Keratinocyte (primary cell): ENCODE results near the gene RPL18A.

ENCODE experiments used
- CTCF ChIP-seq, 3 experiments: IDR thresholded peaks in 1 of 3; conservative IDR thresholded peaks in 1 of 3; optimal IDR thresholded peaks in 1 of 3; 2 replicates in 2 of 3; 3 replicates in 1 of 3; pipeline versions ENCODE3 to v1.5.1; 2011; ENCODE audit warnings: low read length in 3 of 3, mild to moderate bottlenecking in 3 of 3, moderate library complexity in 2 of 3, control low read depth in 1 of 3, inconsistent platforms in 1 of 3; ENCODE audit not compliant: insufficient read depth in 2 of 3; ENCODE audit errors: extremely low read depth in 1 of 3
- EZH2 ChIP-seq: IDR thresholded peaks from one replicate; pipeline ENCODE4 v1.6.1; 2012; ENCODE audit warnings: inconsistent platforms, mild to moderate bottlenecking, low read length, moderate library complexity

GRCh38 chr19:17866312-17866963, 6.7 kb downstream of the RPL18A start:
- TF ChIP-seq CTCF (optimal IDR thresholded peaks at IDR 0.05 in 1 of 3, IDR thresholded peaks at IDR 0.05 in 1 of 3, conservative IDR thresholded peaks at IDR 0.05 in 1 of 3; ENCODE audit: extremely low read depth in 1 of 3, insufficient read depth in 2 of 3, low read length in 3 of 3) (no peak), EZH2 (no peak)
